Hematopoietic multipotent progenitor cell treated with erythropoietin and hydrocortisone succinate and interleukin-3 and kit ligand, for 8 days (in vitro differentiated cells): ENCODE measurements around the gene ULBP1.
A peak's percentile ranks its signal among the peaks of the same experiment; 100 is the strongest.
"Not testable (repeated sequence)": the region's sequence is repeated elsewhere in the genome, so short reads cannot be mapped to it uniquely, and the experiment has no call there.

Experiments used
- DNase-seq: peaks from one replicate; pipeline ENCODE4 v3.0.0-alpha.2; 2015

The ULBP1 gene

DNA sequence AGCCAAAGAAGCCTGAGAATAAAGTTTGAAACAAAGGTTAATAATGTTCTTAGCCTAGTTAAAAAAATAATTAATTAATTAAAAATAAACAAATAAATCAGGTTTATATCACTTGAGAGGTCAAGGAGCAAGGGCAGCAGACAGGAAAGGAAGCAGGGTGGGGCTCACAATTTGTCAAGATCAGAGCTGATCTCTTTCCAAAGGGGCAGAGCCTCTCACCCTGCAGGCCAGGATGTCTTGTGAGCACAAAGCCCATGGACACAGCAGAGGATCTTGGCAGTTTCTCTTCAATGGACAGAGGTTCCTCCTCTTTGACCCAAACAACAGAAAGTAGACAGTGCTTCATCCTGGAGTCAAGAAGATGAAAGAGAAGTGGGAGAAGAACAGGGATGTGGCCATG is 14.9 kb downstream of the ULBP1 start:
- no peak for DNase-seq

DNA sequence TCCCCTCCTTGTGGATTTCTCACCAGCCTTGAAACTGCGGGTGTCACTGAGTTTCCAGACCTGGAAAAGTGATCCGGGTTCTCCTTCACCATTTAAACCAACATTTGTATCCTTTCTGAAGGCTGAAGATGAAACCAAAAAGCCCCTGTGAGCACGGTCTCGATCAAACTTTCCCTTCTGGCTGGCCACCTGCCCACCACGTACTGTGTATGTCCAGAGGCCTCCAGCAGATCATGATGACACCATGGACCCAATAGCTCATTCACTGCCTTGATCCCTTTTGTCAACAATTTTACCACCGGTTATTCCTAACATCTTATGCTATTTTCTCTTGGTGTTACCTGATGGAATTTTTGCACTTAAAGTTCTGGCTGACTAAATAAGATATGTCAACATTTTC is 15.6 kb downstream of the ULBP1 start:
- DNase-seq = no peak

DNA sequence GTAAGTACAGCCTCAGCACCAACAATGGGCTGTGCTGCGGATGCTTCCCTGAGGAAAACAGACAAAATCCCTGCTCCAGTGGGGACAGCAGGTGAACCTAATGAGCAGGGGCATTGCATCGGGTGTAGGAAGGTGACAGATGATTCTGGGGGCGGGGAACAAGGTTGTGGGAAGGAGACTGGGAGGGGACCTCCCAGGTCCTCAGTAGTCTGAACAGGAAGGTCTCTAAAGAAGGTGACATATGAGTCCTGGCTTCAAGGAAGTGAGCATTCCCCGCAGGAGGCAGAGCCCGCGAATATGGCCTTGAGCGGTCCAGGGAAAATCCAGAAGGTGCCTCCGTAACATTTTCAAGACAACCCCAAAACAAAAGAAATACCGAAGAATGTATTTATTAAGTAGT is 19.4 kb downstream of the ULBP1 start:
- no peak for DNase-seq

DNA sequence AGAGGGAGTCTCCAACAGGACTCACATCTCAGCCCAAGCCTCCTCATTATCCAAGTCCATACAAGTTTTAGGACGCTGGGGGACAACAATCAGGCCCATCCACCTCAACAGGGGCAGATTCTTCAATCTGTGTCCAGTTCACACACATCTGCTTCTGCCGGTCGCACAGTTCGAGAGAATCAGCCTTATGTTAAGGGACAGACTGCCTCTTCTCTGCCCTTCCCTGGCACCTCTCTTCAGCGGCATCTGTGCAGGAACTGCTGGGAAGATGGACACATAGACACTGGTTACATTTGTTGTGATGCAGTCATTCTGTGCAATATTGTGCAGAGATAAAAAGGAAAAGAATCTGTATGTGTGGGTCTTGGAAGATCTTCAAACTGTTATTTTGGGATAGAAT is 21.0 kb downstream of the ULBP1 start:
- DNase-seq = no peak

DNA sequence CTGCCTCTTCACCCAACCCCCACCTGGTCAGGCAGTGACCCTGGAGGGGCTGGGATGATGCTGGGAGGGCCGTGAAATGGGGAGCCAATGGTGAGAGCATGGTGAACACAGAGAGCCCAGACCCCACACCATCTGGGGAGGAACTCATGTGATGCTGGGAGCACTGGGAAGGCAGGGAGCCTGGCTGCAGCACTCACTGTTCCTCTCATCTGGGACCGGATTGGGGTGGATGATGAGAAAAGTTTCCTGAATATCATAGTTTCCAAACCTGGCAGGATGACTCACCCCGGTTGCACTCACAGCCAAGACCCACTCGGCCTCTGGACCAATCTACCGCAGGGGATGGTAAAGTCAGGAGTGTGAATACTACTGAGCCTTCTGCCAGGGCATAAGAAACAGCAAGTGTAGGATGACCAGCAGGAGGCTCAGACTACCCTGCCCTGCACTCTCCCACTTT is 21.8 kb downstream of the ULBP1 start:
- no peak for DNase-seq

DNA sequence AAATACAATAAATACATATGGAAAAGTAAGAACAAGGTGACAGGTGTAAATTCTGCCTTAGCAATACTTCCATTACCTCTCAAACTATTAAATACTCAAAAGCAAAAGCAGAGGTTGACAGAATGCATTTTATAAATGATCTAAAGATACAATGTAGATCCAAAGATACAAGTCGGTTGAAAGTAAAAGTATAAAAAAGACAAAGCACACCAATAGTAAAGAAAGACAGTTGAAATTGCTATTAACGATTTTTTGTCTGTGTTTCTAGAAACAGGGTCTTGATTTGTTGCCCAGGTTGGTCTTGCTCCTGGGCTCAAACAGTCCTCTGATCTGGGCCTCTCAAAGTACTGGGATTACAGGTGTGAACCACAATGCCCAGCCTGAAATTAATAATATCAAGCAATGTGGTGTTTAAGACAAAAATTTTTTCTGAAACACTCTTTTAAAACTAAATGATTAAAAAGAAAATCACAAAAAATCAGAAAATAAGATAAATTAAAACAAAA is 23.9 kb downstream of the ULBP1 start:
- no peak for DNase-seq

DNA sequence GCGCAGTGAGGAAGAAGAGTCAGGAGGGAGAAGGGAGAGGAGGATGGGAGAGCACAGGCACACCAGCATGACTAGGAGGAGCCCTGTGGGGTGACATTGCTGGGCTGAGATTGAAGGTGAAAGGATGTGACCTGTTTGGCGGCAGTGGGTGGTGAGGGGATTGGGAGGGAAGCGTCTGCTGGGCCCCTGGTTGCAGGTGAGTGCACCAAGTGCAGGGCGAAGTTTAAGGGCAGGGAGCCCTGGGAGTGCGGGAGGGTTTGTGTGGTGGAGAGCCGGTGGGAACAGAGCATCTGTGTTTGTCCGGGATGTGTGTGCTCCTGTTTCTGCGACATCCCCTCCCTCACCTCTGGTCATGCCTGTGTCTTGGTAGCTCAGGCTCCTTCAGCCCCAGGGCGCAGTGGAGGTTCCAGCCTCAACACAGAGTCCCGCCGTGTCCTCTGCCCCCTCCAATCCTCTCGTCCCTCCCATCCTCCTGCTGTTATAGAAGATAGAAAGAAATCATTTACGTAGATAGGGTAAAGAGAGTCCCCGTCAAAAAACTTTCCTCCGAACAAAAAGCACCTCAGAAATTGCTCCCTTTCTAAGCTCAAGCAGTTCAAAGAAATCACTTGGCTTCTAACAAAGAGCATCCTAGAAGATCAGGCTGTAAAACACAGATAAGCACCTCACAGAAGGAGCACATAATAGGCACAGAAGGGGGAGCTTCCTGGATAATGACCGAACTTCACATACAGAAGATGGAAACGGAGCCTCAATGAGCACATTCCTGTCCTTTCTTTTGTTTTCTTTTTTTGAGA is 25.0 kb downstream of the ULBP1 start:
- DNase-seq = no peak

DNA sequence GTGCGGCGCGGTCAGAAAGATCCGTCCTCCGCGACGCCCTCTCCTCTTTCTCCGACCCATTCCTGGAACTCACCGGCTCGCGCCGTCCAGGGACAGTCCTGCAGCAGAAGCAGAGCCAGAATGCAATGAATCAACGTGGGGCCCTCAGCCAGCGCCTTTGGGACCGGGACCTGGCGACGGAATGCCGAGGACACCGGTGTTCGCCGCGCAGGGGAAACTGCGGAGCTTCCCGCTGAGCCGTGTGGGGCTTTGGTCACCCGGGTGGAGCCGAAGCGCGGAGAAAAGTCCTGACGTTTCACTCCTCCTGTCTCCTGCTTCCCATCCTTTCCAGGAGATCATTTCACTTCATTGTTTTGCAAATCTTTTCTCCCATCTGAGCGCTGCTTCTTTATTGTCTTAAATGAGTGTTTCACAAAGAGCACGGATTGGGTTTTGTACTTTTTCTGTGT is 26.5 kb downstream of the ULBP1 start:
- no peak for DNase-seq

DNA sequence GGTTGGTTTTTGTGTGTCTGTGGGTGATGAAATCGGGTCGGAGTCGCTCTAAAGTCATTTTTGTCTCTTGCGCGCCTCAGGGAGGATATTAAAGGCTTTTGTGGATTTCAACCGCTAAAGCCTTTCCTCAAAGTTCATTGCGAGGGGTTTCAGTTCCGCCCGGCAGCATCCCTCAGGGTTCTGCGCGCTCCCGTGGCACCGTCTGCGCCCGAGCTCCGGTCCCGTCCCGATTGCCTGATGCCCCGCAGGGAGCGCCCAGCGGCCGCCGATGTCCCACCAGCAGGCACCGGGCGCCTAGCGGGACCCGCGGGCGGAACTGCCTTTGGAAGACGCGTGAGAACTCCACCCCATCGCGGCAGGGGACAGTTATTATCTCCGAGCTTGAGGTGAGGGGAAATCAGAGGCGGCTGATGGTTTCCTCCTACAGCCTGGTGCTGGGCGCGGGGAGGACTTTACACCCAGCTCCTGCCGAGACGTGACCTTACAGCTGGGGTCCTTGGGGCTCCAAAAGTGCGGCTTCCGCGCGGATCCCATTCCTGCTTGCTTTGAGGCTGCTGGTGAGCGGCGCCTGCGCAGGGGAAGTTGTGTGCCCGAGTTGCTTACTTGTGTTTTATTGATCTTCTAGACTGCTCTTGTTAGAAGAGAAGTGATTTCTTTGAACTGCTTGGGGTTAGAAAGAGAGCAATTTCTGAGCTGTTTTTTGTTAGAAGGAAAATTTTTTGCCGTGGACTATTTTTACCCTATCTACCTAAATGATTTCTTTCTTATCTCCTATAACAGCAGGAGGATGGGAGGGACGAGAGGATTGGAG is 27.1 kb downstream of the ULBP1 start:
- no peak for DNase-seq

DNA sequence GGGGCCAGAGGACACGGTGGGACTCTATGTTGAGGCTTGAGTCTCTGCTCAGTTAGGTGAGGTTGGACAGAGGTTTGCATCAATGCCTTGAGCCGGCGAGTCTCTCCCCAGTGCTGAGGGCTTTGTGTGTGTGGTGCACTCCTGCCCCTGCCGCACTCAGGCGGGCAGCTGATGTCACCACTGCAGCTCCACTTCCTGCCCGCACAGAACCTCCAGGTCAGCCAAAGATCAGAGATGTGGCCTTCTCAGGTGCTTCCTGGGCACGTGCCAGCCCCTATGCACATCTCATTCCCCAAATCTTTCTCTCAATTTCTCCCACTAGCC is 27.7 kb downstream of the ULBP1 start:
- not testable (repeated sequence) for DNase-seq

DNA sequence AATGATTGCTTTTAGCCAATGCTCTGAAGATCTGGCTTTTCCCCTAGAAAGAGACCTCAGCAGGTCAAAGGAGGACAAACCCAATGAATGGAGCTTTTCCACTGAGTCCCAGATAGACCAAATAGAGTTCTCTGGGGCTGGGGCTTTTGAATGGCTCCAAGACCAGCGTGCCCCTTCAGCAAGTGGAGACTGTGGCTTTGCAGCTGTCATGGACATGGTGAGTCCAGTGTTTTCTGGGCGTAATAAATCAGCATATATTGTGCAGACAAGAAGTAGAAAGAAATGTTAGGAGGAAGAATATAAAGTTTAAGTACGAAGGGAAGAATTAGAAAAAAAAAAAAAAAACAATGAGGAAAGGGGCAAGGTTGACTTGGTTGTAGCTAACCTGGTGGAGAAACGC is 28.1 kb downstream of the ULBP1 start:
- no peak for DNase-seq

DNA sequence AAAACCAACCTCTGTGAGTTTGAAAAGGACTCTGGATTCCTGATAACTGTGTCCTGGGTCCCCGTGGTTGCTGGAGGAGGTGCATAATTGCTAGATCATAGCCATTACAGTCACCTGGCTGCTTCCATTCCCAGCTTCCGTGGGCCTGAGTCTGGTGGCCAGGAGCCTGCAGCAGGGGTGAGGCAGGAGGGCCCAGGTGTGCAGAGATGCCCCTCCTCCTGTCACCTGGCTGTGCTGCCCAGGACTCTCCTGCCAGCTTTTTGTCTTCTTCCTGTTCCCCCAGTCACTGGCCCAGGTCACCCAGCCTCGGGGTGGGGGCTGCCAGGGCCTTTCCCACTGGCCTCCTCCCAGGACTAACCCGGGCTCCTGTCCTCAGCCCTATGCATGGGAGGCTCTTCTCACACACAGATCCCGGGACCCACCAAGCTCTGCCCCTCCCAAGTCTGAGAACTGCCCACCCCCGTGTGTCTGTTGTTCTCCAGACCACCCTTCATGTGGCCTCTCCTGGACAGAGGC is 31.6 kb downstream of the ULBP1 start:
- no peak for DNase-seq

DNA sequence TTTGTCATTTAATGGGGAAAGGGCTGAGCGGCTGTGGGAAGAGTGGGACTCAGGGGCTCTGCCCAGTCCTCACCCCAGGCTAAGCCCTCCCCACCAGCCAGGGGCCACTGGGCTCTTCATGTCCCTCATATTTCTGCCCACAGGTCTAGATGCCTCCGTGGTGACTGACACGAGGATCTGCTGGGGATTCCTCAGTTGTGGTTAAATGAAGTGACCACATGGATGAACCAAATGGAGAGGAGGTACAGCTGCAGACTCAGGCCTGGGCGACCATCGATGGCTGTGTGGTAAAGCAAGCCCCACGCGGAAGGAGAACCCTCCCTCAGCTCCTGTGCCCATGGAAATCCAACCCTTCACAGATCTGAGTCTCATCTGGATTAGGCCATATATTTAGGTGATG is 32.2 kb downstream of the ULBP1 start:
- no peak for DNase-seq

DNA sequence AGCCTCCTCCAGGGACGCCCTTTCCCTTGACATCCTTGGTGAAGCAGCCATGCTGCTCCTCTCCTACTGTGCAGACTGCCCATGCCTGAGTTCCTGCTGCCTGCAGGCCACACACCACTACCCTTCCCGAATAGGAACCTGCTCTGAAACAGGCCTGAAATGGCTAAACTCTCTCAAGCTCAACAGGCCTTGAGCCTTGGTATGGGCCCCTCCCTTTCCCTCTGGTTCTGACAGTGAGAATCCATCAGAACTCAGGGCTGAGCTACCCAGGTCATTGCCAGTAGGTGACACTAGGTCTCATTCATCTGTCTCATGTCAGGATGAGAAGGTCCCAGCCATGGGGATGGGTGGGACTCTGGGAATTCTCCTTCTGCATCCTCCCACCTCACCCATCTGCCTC is 35.9 kb downstream of the ULBP1 start:
- DNase-seq = no peak

DNA sequence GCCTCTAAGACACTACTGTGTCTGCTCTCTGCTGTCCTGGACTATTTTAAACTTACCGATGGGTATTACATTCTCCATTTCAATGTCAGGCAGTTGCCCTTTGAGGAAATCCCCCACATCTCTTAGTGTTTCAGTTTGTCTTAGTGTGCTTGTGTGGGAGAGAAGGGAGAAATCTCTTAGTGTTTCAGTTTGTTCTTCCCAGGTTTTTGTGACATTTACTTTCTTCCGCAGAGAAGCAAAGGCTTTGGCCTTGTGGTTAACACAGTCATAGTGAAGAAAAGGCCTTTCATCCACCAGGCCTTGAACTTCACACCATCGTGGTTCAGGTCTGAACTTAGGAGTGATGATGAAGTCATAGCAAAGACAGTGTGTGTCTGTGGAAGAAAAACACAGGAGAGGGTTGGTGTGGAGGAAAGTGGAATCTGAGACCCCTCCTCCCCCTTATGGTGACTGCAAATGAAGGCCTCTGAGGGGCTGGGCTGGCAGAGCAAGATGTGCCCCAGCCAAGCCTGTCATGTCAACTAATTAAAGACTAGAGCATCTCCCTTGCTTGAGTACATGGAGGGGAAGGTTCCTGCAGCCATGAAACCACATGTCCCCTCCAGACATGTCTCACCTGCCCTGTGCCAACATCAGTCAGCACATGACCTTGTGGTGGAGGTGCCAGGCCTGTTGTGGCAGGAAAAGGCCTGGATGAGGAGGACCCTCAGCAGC is 37.7 kb downstream of the ULBP1 start:
- DNase-seq = no peak

DNA sequence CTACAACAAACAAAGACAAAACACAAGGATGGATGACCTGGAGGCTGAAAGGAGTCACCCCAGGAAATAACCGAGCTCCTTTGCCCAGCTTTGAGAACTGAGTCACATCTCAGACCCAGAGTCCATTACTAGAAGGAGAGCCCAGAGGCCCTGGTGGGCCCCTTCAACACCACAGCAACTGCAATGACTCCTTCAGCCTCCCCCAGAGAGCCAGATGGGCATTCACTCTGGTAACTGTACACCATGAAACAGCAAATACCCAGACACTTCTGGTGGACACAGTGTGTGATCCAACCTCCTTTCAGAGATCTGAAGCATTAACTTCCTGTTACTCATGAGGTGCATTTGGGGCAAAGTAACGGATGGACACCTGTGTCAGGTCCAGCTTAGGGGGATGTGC is 39.0 kb downstream of the ULBP1 start:
- DNase-seq = no peak

DNA sequence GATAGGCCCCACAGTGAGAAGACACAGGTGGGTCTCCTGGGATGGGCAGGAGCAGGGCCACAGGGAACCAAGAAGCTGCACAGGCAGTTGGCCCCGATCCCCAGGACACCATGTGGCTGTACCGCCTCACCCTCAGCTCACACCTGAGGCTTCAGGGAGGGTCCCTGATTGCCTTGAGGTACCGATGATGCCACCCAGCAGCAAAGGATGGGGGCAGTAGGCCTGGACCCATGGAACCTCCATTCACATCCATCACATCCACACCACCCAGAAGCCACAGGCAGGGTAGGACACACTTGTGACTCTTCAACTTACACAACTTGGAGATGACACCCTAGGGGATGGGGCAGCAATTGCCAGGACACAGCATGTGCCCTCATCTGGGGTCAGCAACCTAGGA is 39.9 kb downstream of the ULBP1 start:
- not testable (repeated sequence) for DNase-seq

DNA sequence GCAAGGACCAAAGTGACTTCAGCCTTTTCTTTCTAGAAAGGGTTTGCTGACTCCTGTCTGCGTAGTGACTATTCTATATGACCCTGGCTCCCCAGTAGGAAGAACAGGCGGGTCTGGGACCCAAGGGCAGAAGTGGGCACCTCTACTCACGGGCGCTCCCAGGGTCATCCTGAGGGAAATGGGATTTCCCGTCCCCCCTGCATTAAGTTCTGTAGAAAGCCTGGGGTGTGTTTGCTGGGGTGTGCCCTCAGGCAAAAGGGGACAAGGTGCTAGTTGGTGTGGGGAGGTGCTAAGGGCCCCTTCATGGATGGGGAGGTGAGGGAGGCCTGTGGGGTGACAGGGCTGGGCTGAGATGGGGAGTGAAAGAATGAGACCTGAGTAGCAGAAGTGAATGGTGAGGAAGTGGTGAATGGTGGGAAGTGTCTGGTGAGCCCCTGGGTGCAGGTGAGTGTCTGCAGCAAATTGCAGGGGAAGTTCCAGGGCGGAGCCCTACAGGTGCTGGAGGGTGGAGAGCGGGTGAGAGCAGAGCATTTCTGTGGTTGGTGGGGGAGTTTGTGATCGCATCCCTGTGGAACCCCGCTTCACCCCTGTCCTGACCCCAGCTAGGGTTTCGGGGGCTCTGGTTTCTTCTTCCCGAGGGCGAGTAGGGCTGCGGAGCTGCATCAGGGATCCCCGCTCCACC is 40.5 kb downstream of the ULBP1 start:
- no peak for DNase-seq

DNA sequence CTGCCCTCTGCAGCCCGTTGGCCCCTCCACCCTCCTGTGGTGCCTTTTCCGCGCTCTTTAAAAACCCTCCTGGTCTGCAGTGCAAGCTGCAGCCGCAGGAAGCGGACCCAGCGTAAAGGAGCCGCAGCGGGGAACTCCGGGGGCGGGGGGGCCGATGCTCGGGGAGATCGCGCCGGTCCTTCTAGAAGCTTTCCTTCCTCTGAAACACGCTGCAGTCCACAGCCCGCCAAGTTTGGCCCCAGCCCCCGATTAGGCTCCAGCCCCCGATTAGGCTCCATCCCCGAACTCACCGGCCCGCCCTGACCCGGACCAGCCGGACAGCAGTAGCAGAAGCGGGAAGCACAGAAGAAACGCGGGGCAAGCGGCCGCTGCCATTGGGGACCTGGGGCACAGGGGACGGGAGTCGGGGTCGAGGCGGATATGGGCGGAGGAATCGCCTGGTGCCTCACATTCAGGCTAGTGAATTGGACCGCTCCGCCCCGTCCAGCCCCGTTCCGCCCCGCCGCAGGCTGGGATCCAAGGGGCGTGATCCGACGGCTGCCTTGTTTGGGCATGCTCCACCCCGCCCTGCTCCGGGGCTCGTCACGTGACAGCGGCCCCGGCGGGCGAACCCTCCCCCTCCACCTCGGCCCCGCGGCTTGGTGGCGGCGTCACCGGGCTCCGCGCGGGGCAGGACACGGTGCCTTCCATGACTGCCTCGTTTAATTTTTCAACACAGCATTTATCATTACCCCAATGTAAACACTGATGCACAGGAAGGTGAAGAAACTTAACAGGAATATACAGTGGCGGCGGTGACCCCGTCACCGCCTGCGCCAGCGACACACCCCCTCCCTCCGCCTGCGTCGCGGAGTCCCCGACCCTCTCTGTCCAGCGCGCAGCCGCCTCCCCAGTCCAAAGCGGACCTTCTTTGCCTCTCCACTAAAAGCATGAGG is 41.3 kb downstream of the ULBP1 start:
- DNase-seq = peak; percentile 89

DNA sequence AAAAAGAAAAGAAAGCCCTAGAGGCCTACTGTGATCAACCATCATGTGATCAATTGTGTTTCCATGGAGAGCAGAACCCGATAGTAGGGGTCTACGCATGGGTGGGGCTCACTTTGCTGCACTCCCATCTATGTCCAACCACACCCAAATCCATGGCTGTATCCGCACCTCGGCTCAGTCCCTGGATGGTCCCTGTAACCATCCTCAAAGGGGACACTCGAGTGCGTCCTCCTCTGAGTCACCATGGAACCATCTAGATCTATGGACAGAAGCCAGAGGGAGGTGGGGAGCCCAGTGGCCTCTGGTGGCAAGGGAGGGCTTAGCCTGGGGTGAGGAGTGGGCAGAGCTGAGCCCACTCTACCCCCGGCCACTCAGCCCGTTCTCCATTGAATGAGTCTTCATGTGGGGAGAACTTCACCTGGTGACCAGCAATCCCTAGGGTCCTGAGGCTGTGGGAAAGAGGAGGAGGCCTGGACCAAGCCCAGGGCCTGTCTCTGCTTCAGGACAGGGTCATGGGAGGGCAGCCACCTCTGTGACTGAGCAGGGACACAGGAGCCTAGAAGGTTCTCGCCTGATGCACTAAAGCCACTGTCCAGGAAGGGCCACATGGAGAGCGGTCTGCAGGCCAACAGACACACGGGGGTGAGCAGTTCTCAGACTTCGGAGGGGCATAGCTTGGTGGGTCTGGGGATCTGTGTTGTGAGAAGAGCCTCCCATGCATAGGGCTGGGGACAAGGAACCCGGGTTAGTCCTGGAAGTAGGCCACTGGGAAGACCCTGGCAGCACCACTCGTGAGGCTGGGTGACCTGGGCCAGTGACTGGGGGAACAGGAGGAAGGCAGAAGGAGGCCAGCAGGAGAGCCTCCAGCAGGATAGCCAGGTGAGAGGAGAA is 42.3 kb downstream of the ULBP1 start:
- DNase-seq = no peak
